ENCODE data around the gene CD55. TPM values are rescaled to one million over a fixed set of nuclear protein-coding genes. Genes with fewer than 3 reads are reported as not detected.

Gene CD55
- total and polyA plus RNA-seq, 2 experiments from 2014 or later: 52.8 to 54.7 TPM

GRCh38 chr1:207361029-207361428 is 39.6 kb downstream of the CD55 start:
- no peaks in the 10 kb centered on the region for H3K9me2 ChIP-seq (ENCODE audit: insufficient read depth)
- in situ Hi-C loops (cut with MboI): no loop called here

GRCh38 chr1:207361889-207362288 is 40.4 kb downstream of the CD55 start:
- Histone ChIP-seq H3K27ac (no peak overlapping the region), H2AFZ (no peak overlapping the region), H3K9ac (no peak overlapping the region), H3K4me3 (no peak overlapping the region), H3K27me3 (replicated peaks; ENCODE audit: insufficient read depth) (no peaks in the 10 kb centered on the region), H3K4me2 (ENCODE audit: unreplicated experiment) (no peak overlapping the region), H4K20me1 (ENCODE audit: insufficient read depth) (no peaks in the 10 kb centered on the region), H3K36me3 (ENCODE audit: low read depth) (0 out of 2 replicates have a peak, but pooled peaks cover 6% of the 10 kb centered on the region), H3F3A (ENCODE audit: insufficient read depth) (no peaks in the 10 kb centered on the region), H3K4me1 (ENCODE audit: insufficient read depth) (0 out of 2 replicates have a peak, but pooled peaks cover 7% of the 10 kb centered on the region), H3K79me2 (ENCODE audit: insufficient read depth) (no peaks in the 10 kb centered on the region), H3K9me2 (ENCODE audit: insufficient read depth) (no peaks in the 10 kb centered on the region), H3K9me3 (ENCODE audit: low read depth) (no peaks in the 10 kb centered on the region)
- TF ChIP-seq EZH2phosphoT487 (IDR thresholded peaks at IDR 0.05; ENCODE audit: insufficient read depth, low read depth): no peak
- no peak for TF ChIP-seq EZH2 (IDR thresholded peaks at IDR 0.05; ENCODE audit: insufficient read depth, poor library complexity, severe bottlenecking)
- DNase-seq: no peak
- 66 to 78% methylated on average over 2 of the region's 2 CpGs for WGBS, 2 experiments (ENCODE audit: low coverage in 1 of 2, low lambda C conversion rate in 2 of 2, missing lambda C conversion rate in 2 of 2)
- in situ Hi-C loops (cut with MboI): no loop called here

More at GRCh38 chr1:207361029-207361428, 39.6 kb downstream of the CD55 start:
- Histone ChIP-seq H3K27me3 (replicated peaks; ENCODE audit: insufficient read depth) (no peaks in the 10 kb centered on the region), H3K4me1 (ENCODE audit: insufficient read depth) (0 out of 2 replicates have a peak, but pooled peaks cover 3% of the 10 kb centered on the region), H3K4me2 (ENCODE audit: unreplicated experiment) (no peak overlapping the region), H3K79me2 (ENCODE audit: insufficient read depth) (no peaks in the 10 kb centered on the region), H4K20me1 (ENCODE audit: insufficient read depth) (no peaks in the 10 kb centered on the region), H3K36me3 (ENCODE audit: low read depth) (0 out of 2 replicates have a peak, but pooled peaks cover 6% of the 10 kb centered on the region), H2AFZ (no peak overlapping the region), H3K4me3 (no peak overlapping the region), H3F3A (ENCODE audit: insufficient read depth) (no peaks in the 10 kb centered on the region), H3K27ac (no peak overlapping the region), H3K9ac (no peak overlapping the region), H3K9me3 (ENCODE audit: low read depth) (no peaks in the 10 kb centered on the region)
- TF ChIP-seq EZH2 (IDR thresholded peaks at IDR 0.05; ENCODE audit: insufficient read depth, poor library complexity, severe bottlenecking): no peak
- no peak for TF ChIP-seq EZH2phosphoT487 (IDR thresholded peaks at IDR 0.05; ENCODE audit: insufficient read depth, low read depth)
- no peak for DNase-seq
- 65 to 66% methylated on average over 3 of the region's 3 CpGs for WGBS, 2 experiments (ENCODE audit: low coverage in 1 of 2, low lambda C conversion rate in 2 of 2, missing lambda C conversion rate in 2 of 2)

GRCh38 chr1:207362962-207363860 is 41.7 kb downstream of the CD55 start:
- no peaks in the 10 kb centered on the region for H3K9me2 ChIP-seq (ENCODE audit: insufficient read depth)
- no peaks in the 10 kb centered on the region for H3K27me3 ChIP-seq (replicated peaks; ENCODE audit: insufficient read depth)
- 0 out of 2 replicates have a peak, but pooled peaks cover 7% of the 10 kb centered on the region for H3K4me1 ChIP-seq (ENCODE audit: insufficient read depth)
- no peaks in the 10 kb centered on the region for H3K79me2 ChIP-seq (ENCODE audit: insufficient read depth)
- 92 to 93% methylated on average over 6 of the region's 6 CpGs for WGBS, 2 experiments (ENCODE audit: low coverage in 1 of 2, low lambda C conversion rate in 2 of 2, missing lambda C conversion rate in 2 of 2)
- H2AFZ ChIP-seq: no peak overlapping the region
- H3K4me2 ChIP-seq (ENCODE audit: unreplicated experiment): no peak overlapping the region
- no peaks in the 10 kb centered on the region for H3K9me3 ChIP-seq (ENCODE audit: low read depth)
- no peak overlapping the region for H3K4me3 ChIP-seq
- peak; percentile 14 for DNase-seq
- no peak overlapping the region for H3K27ac ChIP-seq
- H4K20me1 ChIP-seq (ENCODE audit: insufficient read depth): no peaks in the 10 kb centered on the region
- H3F3A ChIP-seq (ENCODE audit: insufficient read depth): no peaks in the 10 kb centered on the region
- TF ChIP-seq EZH2 (IDR thresholded peaks at IDR 0.05; ENCODE audit: insufficient read depth, poor library complexity, severe bottlenecking) (no peak), EZH2phosphoT487 (IDR thresholded peaks at IDR 0.05; ENCODE audit: insufficient read depth, low read depth) (no peak)
- no peak overlapping the region for H3K9ac ChIP-seq
- in situ Hi-C loops (cut with MboI): no loop called here
- H3K36me3 ChIP-seq (ENCODE audit: low read depth): 0 out of 2 replicates have a peak, but pooled peaks cover 6% of the 10 kb centered on the region

GRCh38 chr1:207363871-207364270 is 42.4 kb downstream of the CD55 start:
- no peak overlapping the region for H3K4me2 ChIP-seq (ENCODE audit: unreplicated experiment)
- no peak overlapping the region for H2AFZ ChIP-seq
- H3K27me3 ChIP-seq (replicated peaks; ENCODE audit: insufficient read depth): no peaks in the 10 kb centered on the region
- no peak for DNase-seq
- in situ Hi-C loops (cut with MboI): no loop called here
- H3K79me2 ChIP-seq (ENCODE audit: insufficient read depth): no peaks in the 10 kb centered on the region
- H3K27ac ChIP-seq: no peak overlapping the region
- no peaks in the 10 kb centered on the region for H4K20me1 ChIP-seq (ENCODE audit: insufficient read depth)
- H3K4me3 ChIP-seq: no peak overlapping the region
- 0 out of 2 replicates have a peak, but pooled peaks cover 7% of the 10 kb centered on the region for H3K4me1 ChIP-seq (ENCODE audit: insufficient read depth)
- H3K36me3 ChIP-seq (ENCODE audit: low read depth): 0 out of 2 replicates have a peak, but pooled peaks cover 6% of the 10 kb centered on the region
- H3K9ac ChIP-seq: no peak overlapping the region
- no peaks in the 10 kb centered on the region for H3K9me2 ChIP-seq (ENCODE audit: insufficient read depth)
- H3F3A ChIP-seq (ENCODE audit: insufficient read depth): no peaks in the 10 kb centered on the region
- TF ChIP-seq EZH2 (IDR thresholded peaks at IDR 0.05; ENCODE audit: insufficient read depth, poor library complexity, severe bottlenecking): no peak
- no peak for TF ChIP-seq EZH2phosphoT487 (IDR thresholded peaks at IDR 0.05; ENCODE audit: insufficient read depth, low read depth)
- no peaks in the 10 kb centered on the region for H3K9me3 ChIP-seq (ENCODE audit: low read depth)

All from GM23248 (cell line).